Upper lobe of right lung (tissue), 1 donor: Measurements from ENCODE around the gene GRIA1. TPM values are rescaled to one million over a fixed set of nuclear protein-coding genes. Genes with fewer than 3 reads are reported as not detected.
"Not testable (repeated sequence)": the region's sequence is repeated elsewhere in the genome, so short reads cannot be mapped to it uniquely, and the experiment has no call there.

Source experiments
- ATAC-seq: fragments of 200-7000 bp; cut with Tn5 transposase; one replicate; pipeline ENCODE4 v1.9.1; 2020; ENCODE audit warnings: mild to moderate bottlenecking, moderate library complexity
- DNase-seq: peaks from one replicate; pipeline ENCODE4 v3.0.0-alpha.2; 2020
- H3K27ac ChIP-seq: fragments of 200-600 bp; one replicate; pipeline ENCODE4 v1.8.0; 2022
- H3K27me3 ChIP-seq: fragments of 200-600 bp; one replicate; pipeline ENCODE4 v1.8.0; 2022; ENCODE audit warnings: mild to moderate bottlenecking
- H3K36me3 ChIP-seq: fragments of 200-600 bp; one replicate; pipeline ENCODE4 v1.8.0; 2022
- H3K4me1 ChIP-seq: fragments of 200-600 bp; one replicate; pipeline ENCODE4 v1.8.0; 2022
- H3K4me3 ChIP-seq: fragments of 200-600 bp; one replicate; pipeline ENCODE4 v1.8.0; 2022; ENCODE audit warnings: mild to moderate bottlenecking
- H3K9me3 ChIP-seq: fragments of 200-600 bp; one replicate; pipeline ENCODE4 v1.8.0; 2022
- CTCF ChIP-seq: fragments of 200-600 bp; IDR thresholded peaks from one replicate; pipeline ENCODE4 v1.8.0; 2022; ENCODE audit warnings: antibody characterized with exemption
- intact Hi-C: fragments of 100-400 bp; cut with DNase I; formaldehyde crosslinking; loops from one replicate; pipeline ENCODE4 v1.11.0; 2022
- total RNA-seq: library from RNA; stranded (reverse); fragmentation: NEBNext Ultra II Directional; extraction: Animal tissue kit (Norgen Biotek cat#: 25700); gene quantifications from one replicate; pipeline ENCODE4 v1.2.1, GENCODE V29; 2021
- donor health status: DM: no; HTN: yes; CAD: no; lungs with severe emphysema.

Gene GRIA1
- total RNA-seq, 1 donor from 2014 or later, result 21.9 TPM

- Histone ChIP-seq H3K4me3 (no peak overlapping the region), H3K4me1 (no peaks in the 10 kb centered on the region), H3K27ac (no peak overlapping the region), H3K36me3 (no peaks in the 10 kb centered on the region), H3K27me3 (no peaks in the 10 kb centered on the region), H3K9me3 (no peaks in the 10 kb centered on the region)
- TF ChIP-seq CTCF, result no peak
- ATAC-seq, result no peak
- intact Hi-C loops, result no loop called here
- no peak for DNase-seq
Observed at GRCh38 chr5:153718713-153719112, 228.2 kb downstream of the GRIA1 start.

GRCh38 chr5:153719324-153719723 lies 228.9 kb downstream of the GRIA1 start:
- H3K36me3 ChIP-seq, result no peaks in the 10 kb centered on the region
- no peaks in the 10 kb centered on the region for H3K27me3 ChIP-seq
- ATAC-seq, result no peak
- H3K27ac ChIP-seq, result no peak overlapping the region
- no peak overlapping the region for H3K4me3 ChIP-seq
- intact Hi-C loops, result no loop called here
- H3K4me1 ChIP-seq, result no peaks in the 10 kb centered on the region
- H3K9me3 ChIP-seq, result no peaks in the 10 kb centered on the region
- no peak for TF ChIP-seq CTCF
- no peak for DNase-seq

- H3K9me3 ChIP-seq, H3K4me1 ChIP-seq, H3K36me3 ChIP-seq, H3K27me3 ChIP-seq, intact Hi-C loops, DNase-seq, ATAC-seq, H3K4me3 ChIP-seq, H3K27ac ChIP-seq: not testable (repeated sequence)
Observed at GRCh38 chr5:153723022-153723610, 232.6 kb downstream of the GRIA1 start.

GRCh38 chr5:153742060-153742459 lies 251.6 kb downstream of the GRIA1 start:
- no peak for TF ChIP-seq CTCF

GRCh38 chr5:153744751-153745150 lies 254.3 kb downstream of the GRIA1 start:
- no peak for DNase-seq
- intact Hi-C loops, result no loop called here
- no peaks in the 10 kb centered on the region for H3K9me3 ChIP-seq
- H3K27me3 ChIP-seq, result no peaks in the 10 kb centered on the region
- H3K4me3 ChIP-seq, result no peak overlapping the region
- ATAC-seq, result no peak
- H3K4me1 ChIP-seq, result no peaks in the 10 kb centered on the region
- TF ChIP-seq CTCF, result no peak
- H3K36me3 ChIP-seq, result no peaks in the 10 kb centered on the region
- no peak overlapping the region for H3K27ac ChIP-seq

More at GRCh38 chr5:153742060-153742459, 251.6 kb downstream of the GRIA1 start:
- ATAC-seq (no peak), DNase-seq (no peak)
- intact Hi-C loops, result no loop called here
- Histone ChIP-seq H3K27me3 (no peaks in the 10 kb centered on the region), H3K4me1 (no peaks in the 10 kb centered on the region), H3K27ac (no peak overlapping the region), H3K36me3 (no peaks in the 10 kb centered on the region), H3K4me3 (no peak overlapping the region), H3K9me3 (no peaks in the 10 kb centered on the region)

- intact Hi-C loops, result no loop called here
- Histone ChIP-seq H3K4me1 (no peaks in the 10 kb centered on the region), H3K27ac (no peak overlapping the region), H3K4me3 (no peak overlapping the region), H3K36me3 (no peaks in the 10 kb centered on the region), H3K27me3 (no peaks in the 10 kb centered on the region), H3K9me3 (no peaks in the 10 kb centered on the region)
- no peak for ATAC-seq
- DNase-seq, result no peak
- TF ChIP-seq CTCF, result no peak
Observed at GRCh38 chr5:153745778-153746395, 255.4 kb downstream of the GRIA1 start.
